Panc1 (cell line): ENCODE measurements around the gene BABAM2. TPM values are rescaled to one million over a fixed set of nuclear protein-coding genes. Genes with fewer than 3 reads are reported as not detected.

Source experiments
- ATAC-seq: fragments of 200-7000 bp; cut with Tn5 transposase; 2 replicates; pipeline ENCODE4 v1.9.1; 2020; ENCODE audit warnings: mild to moderate bottlenecking, moderate library complexity
- BruUV-seq: library from RNA; stranded (reverse); fragments of 400-500 nt; replicated peaks from 2 replicates; lab custom pipeline; 2021; lab: Mats Ljungman, UMichigan
- CTCF ChIA-PET: fragments of 300-600 bp; sonication (Branson Sonifier 250); formaldehyde crosslinking; loops from one replicate; lab custom pipeline; 2022; ENCODE audit warnings: antibody characterized with exemption; lab: Charles Lee
- POLR2A ChIA-PET: fragments of 300-600 bp; sonication (Branson Sonifier 250); formaldehyde crosslinking; loops from one replicate; lab custom pipeline; 2022; ENCODE audit warnings: antibody characterized with exemption; lab: Charles Lee
- DNase-seq: peaks from one replicate; pipeline ENCODE4 v3.0.0-alpha.2; 2010; ENCODE audit warnings: low read depth, low spot score
- H3K27ac ChIP-seq: 2 replicates; pipeline ENCODE4 v1.5.1; 2011; ENCODE audit warnings: mild to moderate bottlenecking, low read length, inconsistent platforms
- H3K27me3 ChIP-seq: fragments of 200-500 bp; sonication (Bioruptor generic); 2 replicates; pipeline ENCODE4 v1.6.0; 2014; ENCODE audit warnings: low read length, inconsistent platforms; ENCODE audit not compliant: control insufficient read depth, insufficient read depth
- H3K36me3 ChIP-seq: fragments of 200-500 bp; sonication (Bioruptor generic); 2 replicates; pipeline ENCODE4 v1.5.1; 2014; ENCODE audit warnings: inconsistent platforms, mild to moderate bottlenecking, low read length, moderate library complexity; ENCODE audit not compliant: control insufficient read depth, insufficient read depth
- H3K4me1 ChIP-seq: 2 replicates; pipeline ENCODE4 v1.5.1; 2011; ENCODE audit warnings: inconsistent platforms, mild to moderate bottlenecking, low read length, moderate library complexity; ENCODE audit not compliant: control insufficient read depth, insufficient read depth
- H3K4me3 ChIP-seq, 2 experiments: 2 replicates each; pipeline ENCODE4 v1.5.1; 2011 to 2012; ENCODE audit warnings: low read depth in 2 of 2, low read length in 2 of 2, mild to moderate bottlenecking in 2 of 2, inconsistent platforms in 1 of 2, moderate library complexity in 1 of 2
- H3K9me3 ChIP-seq: fragments of 200-500 bp; sonication (Bioruptor generic); 2 replicates; pipeline ENCODE4 v1.5.1; 2014; ENCODE audit warnings: low read depth, mild to moderate bottlenecking, inconsistent platforms, low read length, moderate library complexity; ENCODE audit not compliant: control insufficient read depth, insufficient read depth
- POLR2AphosphoS5 ChIP-seq: IDR thresholded peaks from 2 replicates; pipeline ENCODE4 v1.6.1; 2012; ENCODE audit warnings: mild to moderate bottlenecking, low read depth, low read length, moderate library complexity
- SIN3A ChIP-seq: IDR thresholded peaks from 2 replicates; pipeline ENCODE4 v1.6.1; 2012; ENCODE audit warnings: low read depth, mild to moderate bottlenecking, low read length, moderate library complexity, borderline replicate concordance; ENCODE audit not compliant: insufficient read depth
- TCF7L2 ChIP-seq: IDR thresholded peaks from 2 replicates; pipeline ENCODE4 v1.6.1; 2011; ENCODE audit warnings: mild to moderate bottlenecking, low read depth, low read length, inconsistent platforms
- in situ Hi-C: cut with HindIII; loops from 2 replicates; pipeline ENCODE4 v1.10.0; 2016; ENCODE audit warnings: low sequenced_read_pairs, low pct_unique_long_range_greater_than_20kb
- intact Hi-C: fragments of 100-400 bp; cut with micrococcal nuclease; formaldehyde crosslinking; loops from one replicate; pipeline ENCODE4 v1.10.0; 2022; ENCODE audit not compliant: unreplicated experiment
- total RNA-seq: library from RNA; stranded (reverse); gene quantifications from one replicate; pipeline ENCODE4 v1.2.1, GENCODE V29; 2021; ENCODE audit not compliant: unreplicated experiment
- TF ChIP-seq, protein P1 (sequence below): fragments of 450-650 bp; IDR thresholded peaks from 2 replicates; pipeline ENCODE4 v1.5.1; 2017; ENCODE audit warnings: mild to moderate bottlenecking
- TF ChIP-seq, protein P2 (sequence below), 2 experiments: IDR thresholded peaks; 2 replicates each; pipeline ENCODE4 v1.6.1; 2011 to 2012; ENCODE audit warnings: low read depth in 2 of 2, control low read depth in 1 of 2, low read length in 1 of 2, mild to moderate bottlenecking in 1 of 2, moderate library complexity in 1 of 2; ENCODE audit not compliant: insufficient read depth in 1 of 2

The BABAM2 gene
- total RNA-seq, 1 experiment from 2014 or later, result 31.2 TPM

DNA sequence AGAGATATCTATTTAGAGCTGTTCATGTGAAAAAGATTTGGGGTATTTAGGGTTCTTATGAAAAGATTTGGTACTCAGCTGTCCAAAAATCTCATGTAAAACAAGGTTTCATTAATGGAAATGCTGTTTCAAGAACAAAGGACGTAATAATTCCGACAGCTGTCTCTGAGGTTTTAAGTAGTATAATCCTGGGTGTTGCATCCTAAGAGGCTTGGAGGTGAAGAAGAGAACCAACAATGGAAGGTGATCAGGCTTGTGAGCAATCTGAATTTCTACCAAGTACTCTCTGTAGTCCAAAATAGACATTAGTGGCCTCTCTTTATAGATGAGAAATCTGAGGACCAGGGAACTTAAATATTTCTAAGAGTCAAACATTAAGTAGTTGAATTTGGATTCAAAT is 205.1 kb downstream of the BABAM2 start:
- TF ChIP-seq POLR2AphosphoS5 (no peak), SIN3A (no peak), TCF7L2 (no peak)
- TF ChIP-seq, protein P1, sequence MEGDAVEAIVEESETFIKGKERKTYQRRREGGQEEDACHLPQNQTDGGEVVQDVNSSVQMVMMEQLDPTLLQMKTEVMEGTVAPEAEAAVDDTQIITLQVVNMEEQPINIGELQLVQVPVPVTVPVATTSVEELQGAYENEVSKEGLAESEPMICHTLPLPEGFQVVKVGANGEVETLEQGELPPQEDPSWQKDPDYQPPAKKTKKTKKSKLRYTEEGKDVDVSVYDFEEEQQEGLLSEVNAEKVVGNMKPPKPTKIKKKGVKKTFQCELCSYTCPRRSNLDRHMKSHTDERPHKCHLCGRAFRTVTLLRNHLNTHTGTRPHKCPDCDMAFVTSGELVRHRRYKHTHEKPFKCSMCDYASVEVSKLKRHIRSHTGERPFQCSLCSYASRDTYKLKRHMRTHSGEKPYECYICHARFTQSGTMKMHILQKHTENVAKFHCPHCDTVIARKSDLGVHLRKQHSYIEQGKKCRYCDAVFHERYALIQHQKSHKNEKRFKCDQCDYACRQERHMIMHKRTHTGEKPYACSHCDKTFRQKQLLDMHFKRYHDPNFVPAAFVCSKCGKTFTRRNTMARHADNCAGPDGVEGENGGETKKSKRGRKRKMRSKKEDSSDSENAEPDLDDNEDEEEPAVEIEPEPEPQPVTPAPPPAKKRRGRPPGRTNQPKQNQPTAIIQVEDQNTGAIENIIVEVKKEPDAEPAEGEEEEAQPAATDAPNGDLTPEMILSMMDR, result no peak
- TF ChIP-seq, protein P2, sequence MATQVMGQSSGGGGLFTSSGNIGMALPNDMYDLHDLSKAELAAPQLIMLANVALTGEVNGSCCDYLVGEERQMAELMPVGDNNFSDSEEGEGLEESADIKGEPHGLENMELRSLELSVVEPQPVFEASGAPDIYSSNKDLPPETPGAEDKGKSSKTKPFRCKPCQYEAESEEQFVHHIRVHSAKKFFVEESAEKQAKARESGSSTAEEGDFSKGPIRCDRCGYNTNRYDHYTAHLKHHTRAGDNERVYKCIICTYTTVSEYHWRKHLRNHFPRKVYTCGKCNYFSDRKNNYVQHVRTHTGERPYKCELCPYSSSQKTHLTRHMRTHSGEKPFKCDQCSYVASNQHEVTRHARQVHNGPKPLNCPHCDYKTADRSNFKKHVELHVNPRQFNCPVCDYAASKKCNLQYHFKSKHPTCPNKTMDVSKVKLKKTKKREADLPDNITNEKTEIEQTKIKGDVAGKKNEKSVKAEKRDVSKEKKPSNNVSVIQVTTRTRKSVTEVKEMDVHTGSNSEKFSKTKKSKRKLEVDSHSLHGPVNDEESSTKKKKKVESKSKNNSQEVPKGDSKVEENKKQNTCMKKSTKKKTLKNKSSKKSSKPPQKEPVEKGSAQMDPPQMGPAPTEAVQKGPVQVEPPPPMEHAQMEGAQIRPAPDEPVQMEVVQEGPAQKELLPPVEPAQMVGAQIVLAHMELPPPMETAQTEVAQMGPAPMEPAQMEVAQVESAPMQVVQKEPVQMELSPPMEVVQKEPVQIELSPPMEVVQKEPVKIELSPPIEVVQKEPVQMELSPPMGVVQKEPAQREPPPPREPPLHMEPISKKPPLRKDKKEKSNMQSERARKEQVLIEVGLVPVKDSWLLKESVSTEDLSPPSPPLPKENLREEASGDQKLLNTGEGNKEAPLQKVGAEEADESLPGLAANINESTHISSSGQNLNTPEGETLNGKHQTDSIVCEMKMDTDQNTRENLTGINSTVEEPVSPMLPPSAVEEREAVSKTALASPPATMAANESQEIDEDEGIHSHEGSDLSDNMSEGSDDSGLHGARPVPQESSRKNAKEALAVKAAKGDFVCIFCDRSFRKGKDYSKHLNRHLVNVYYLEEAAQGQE (IDR thresholded peaks at IDR 0.05; ENCODE audit: insufficient read depth in 1 of 2, low read depth in 2 of 2, low read length in 1 of 2), result no peak
- no peaks in the 10 kb centered on the region for H3K36me3 ChIP-seq
- no peaks in the 10 kb centered on the region for H3K4me1 ChIP-seq
- H3K27me3 ChIP-seq, result no peaks in the 10 kb centered on the region
- H3K27ac ChIP-seq, result no peak overlapping the region
- ChIA-PET CTCF (interaction anchor here (0.5 kb wide), 1 partner anchor 333 kb away, joined by 3 read pairs; no protein-coding TSS in a partner anchor), POLR2A (no interaction called here)
- BruUV-seq, result no TSS peak
- no peaks in the 10 kb centered on the region for H3K9me3 ChIP-seq
- ATAC-seq (no peak), DNase-seq (no peak)
- H3K4me3 ChIP-seq, result no peak overlapping the region
- intact Hi-C loops, result no loop called here
- in situ Hi-C loops, result no loop called here

DNA sequence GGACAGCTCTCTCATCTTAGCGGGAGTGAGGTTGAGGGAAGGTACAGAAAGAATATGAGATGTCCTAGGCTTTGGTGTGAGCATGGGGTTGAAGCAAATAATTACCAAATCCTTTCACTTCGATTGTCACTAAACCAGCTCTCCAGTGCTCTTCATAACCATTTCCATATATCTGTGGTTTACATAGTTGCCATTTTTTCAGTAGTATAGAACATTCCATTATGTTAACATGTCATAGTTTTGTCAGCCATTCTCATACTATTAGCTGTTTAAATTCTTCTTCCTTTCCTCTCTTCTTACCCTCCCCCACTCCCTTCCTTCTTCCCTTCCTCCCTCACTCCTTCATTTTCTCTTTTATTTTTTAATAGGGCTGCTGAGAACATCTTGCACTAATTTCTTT is 205.9 kb downstream of the BABAM2 start:
- in situ Hi-C loops (no loop called here), intact Hi-C loops (no loop called here)
- Histone ChIP-seq H3K4me3 (no peak overlapping the region), H3K4me1 (no peaks in the 10 kb centered on the region), H3K9me3 (no peaks in the 10 kb centered on the region), H3K27ac (no peak overlapping the region), H3K27me3 (no peaks in the 10 kb centered on the region), H3K36me3 (no peaks in the 10 kb centered on the region)
- CTCF ChIA-PET, result interaction anchor here (0.7 kb wide), 1 partner anchor 249 kb away, joined by 4 read pairs; no protein-coding TSS in a partner anchor
- DNase-seq (no peak), ATAC-seq (no peak)
- POLR2A ChIA-PET, result no interaction called here
- TF ChIP-seq, protein P2 (IDR thresholded peaks at IDR 0.05; ENCODE audit: insufficient read depth in 1 of 2, low read depth in 2 of 2, low read length in 1 of 2), result no peak
- TF ChIP-seq SIN3A, result no peak
- no peak for TF ChIP-seq TCF7L2
- no TSS peak for BruUV-seq
